ENCODE results near the gene ID1.

DNA sequence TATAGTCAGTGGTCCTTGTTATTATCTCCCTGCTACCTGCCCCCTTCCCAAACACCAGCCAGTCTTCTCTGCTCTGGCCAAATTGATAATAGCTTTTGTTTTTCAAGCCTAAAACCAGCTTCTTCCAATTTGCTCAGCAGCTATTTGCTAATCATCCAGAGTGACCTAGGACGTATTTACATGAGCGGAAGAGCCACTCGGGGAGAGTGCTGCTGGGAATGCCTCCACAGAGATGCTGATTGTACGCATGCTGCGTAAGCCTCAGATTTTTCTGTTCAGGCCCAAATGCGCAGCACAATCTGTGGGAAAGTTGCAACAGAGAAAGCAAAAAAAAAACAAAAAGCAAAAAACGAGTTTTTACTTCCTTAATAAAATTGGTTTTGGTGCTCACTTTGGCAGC, 24.4 kb upstream of the ID1 start:
- TF ChIP-seq, protein P1, sequence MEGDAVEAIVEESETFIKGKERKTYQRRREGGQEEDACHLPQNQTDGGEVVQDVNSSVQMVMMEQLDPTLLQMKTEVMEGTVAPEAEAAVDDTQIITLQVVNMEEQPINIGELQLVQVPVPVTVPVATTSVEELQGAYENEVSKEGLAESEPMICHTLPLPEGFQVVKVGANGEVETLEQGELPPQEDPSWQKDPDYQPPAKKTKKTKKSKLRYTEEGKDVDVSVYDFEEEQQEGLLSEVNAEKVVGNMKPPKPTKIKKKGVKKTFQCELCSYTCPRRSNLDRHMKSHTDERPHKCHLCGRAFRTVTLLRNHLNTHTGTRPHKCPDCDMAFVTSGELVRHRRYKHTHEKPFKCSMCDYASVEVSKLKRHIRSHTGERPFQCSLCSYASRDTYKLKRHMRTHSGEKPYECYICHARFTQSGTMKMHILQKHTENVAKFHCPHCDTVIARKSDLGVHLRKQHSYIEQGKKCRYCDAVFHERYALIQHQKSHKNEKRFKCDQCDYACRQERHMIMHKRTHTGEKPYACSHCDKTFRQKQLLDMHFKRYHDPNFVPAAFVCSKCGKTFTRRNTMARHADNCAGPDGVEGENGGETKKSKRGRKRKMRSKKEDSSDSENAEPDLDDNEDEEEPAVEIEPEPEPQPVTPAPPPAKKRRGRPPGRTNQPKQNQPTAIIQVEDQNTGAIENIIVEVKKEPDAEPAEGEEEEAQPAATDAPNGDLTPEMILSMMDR (IDR thresholded peaks at IDR 0.05): no peak
- TF ChIP-seq ZFX (IDR thresholded peaks at IDR 0.05; ENCODE audit: borderline replicate concordance): no peak
